GM19023 (cell line): ENCODE results near the gene QRSL1.
A peak's percentile ranks its signal among the peaks of the same experiment; 100 is the strongest.
"Not testable (repeated sequence)": the region's sequence is repeated elsewhere in the genome, so short reads cannot be mapped to it uniquely, and the experiment has no call there.

ENCODE experiments used
- ATAC-seq: cut with Tn5 transposase; IDR thresholded peaks from one replicate; pipeline ENCODE4 v1.9.1; 2021; ENCODE audit warnings: mild to moderate bottlenecking, moderate library complexity; ENCODE audit not compliant: unreplicated experiment

QRSL1 gene, protein sequence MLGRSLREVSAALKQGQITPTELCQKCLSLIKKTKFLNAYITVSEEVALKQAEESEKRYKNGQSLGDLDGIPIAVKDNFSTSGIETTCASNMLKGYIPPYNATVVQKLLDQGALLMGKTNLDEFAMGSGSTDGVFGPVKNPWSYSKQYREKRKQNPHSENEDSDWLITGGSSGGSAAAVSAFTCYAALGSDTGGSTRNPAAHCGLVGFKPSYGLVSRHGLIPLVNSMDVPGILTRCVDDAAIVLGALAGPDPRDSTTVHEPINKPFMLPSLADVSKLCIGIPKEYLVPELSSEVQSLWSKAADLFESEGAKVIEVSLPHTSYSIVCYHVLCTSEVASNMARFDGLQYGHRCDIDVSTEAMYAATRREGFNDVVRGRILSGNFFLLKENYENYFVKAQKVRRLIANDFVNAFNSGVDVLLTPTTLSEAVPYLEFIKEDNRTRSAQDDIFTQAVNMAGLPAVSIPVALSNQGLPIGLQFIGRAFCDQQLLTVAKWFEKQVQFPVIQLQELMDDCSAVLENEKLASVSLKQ

DNA sequence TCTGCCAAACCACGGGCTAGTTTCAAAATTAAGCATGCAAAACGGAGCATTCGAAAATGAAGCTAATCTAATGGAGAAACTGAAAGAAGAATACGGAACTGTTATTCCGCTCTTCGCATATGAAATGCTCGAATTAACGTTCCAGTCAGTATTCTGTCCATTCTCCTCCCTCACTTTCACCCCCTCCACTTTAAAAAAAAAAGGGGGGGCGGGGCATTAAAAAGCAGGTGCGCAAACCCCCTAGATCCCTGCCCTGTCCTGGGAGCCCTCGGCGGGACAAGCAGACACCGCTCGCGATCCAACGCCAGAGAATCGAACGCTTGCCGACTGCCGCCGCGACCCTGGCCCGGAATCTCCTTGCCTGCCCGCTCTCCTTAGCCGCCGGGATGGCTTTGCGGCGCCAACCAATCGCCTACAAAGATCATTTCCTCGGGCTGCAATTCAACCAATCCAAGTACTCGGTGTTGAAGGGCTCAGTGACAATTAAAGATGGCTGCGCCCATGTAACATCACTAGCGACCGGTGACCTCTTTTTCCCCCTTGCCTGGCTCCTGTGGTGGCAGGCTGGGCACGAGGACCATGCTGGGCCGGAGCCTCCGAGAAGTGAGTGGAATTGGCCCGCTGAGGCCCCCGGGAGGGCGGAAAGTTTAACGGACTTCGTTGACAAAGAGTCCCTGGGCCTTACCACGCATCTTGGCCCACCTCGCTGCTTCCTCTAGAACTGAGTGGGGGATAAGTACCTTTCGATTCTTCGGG lies at the start of gene QRSL1, which contains the start of gene RTN4IP1:
Gene QRSL1 (plus strand): TSS at position 476 of the 756 bp plus-strand sequence. CDS start 104 bp downstream, at position 580.
Gene RTN4IP1 (minus strand): TSS at position 396 of the 756 bp plus-strand sequence. CDS start 477 bp downstream, outside the sequence.
- peak; percentile 90 for ATAC-seq

DNA sequence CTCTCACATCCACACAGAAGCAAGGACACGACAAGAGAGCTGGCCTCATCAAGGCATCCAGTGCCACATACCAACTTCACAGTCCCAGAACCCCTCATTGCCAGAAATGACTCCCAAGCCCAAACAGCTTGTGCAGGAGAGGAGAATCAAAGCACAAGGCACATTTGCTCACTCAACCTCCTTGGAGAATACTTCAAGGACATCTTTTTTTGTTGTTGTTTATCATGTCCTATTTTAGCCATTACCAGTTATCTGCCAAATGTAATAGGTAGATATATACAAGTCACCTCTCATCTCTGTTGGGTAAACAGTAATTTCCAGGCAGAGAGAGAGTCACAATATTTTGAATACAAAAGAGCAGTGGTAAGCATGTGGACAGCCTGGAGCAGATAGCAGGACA lies 47.9 kb upstream of the QRSL1 start:
- ATAC-seq, result no peak

- ATAC-seq, result no peak
Measured at GRCh38 chr6:106586815-106587415, 42.5 kb upstream of the QRSL1 start.

- ATAC-seq, result not testable (repeated sequence)
Measured at GRCh38 chr6:106588937-106589336, 40.4 kb upstream of the QRSL1 start.

GRCh38 chr6:106591111-106591825 lies 38.1 kb upstream of the QRSL1 start:
- ATAC-seq, result no peak

DNA sequence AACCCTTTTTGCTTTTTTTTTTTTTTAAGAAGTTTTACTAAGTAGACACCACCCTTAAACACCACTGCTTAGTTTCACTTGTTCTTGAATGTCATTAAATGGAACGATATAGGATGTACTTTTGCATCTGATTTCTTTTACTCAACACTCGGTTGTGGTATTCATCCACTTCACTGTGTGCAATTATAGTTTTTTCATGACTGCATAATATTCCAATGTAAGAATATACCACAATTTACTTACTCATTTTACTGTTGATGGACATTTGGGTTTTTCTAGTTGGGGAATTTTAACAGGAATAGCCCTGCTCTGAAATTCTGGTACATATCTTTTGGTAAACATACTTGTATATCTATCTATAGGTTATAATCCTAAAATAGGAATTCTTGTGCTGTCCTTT lies 29.9 kb upstream of the QRSL1 start:
- ATAC-seq, result no peak

DNA sequence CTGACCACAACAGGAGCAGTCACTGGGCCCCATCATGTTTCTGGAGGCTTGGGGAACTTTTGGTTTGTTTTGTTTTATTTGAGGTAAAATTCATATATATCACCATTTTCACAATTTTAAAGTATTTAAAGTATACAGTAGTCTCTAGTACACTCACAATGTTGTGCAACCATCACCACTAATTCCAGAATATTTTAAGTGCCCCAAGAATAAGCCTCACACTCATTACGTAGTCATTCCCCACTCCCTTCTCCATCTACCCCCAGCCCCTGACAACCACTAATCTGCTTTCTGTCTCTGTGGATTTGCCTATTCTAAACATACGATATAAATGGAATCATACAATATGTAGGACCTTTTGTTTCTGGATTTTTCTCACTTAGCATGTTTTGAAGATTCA lies 29.0 kb upstream of the QRSL1 start:
- ATAC-seq, result no peak

- ATAC-seq, result no peak
Measured at GRCh38 chr6:106608080-106608668, 21.2 kb upstream of the QRSL1 start.

GRCh38 chr6:106609699-106610098 lies 19.7 kb upstream of the QRSL1 start:
- no peak for ATAC-seq

GRCh38 chr6:106611030-106611429 lies 18.3 kb upstream of the QRSL1 start:
- no peak for ATAC-seq

DNA sequence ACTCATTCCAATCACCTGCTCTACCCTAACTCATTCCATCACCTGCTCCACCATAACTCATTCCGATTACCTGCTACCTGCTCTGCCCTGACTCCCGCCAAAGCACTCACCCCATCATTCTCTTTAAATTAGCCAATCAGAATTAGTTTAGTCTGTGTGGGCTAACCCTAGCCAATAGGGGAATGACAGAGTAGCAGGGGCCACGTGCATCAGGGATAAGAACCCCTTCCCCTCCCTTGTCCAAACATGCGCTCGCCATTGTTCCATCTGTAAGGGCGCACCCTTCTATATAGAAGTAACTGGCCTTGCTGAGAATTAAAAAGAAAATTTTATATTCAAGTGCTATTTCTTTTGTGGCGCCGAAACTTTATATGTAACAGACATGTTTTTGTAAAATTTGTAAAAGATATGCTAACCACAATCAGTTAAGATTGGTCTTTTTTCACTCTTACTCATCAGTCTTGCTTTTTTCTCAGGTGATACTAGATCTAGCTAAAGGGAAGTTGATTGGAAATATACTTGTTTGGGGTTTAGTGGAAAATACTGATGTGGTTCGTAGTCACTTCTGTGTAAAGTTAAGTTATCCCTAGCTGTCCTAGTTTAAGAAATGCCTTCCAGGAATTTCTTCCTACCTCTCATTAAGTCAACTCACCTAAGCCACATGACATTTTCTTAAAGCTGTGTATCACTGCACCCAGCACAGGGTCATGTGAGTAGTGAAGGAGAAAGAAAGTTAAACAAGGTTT lies 16.5 kb upstream of the QRSL1 start:
- ATAC-seq, result no peak

DNA sequence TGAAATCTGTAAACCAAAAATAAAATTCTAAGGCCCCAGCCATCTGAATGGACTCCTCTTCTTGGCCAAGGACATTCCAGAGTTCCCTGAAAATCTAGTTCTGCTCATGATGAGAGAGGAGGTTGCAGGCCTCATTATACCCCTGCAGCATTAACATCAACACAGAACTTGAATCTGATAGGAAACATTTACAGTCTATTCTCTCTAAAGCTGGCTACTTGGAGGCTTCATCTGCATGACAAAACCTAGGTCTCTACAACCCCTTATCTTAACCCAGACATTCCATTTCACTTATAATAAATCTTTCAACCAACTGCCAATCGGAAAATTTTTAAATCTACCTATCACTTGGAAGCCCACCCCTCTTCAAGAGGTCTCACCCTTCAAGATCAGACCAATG lies 15.8 kb upstream of the QRSL1 start:
- no peak for ATAC-seq

DNA sequence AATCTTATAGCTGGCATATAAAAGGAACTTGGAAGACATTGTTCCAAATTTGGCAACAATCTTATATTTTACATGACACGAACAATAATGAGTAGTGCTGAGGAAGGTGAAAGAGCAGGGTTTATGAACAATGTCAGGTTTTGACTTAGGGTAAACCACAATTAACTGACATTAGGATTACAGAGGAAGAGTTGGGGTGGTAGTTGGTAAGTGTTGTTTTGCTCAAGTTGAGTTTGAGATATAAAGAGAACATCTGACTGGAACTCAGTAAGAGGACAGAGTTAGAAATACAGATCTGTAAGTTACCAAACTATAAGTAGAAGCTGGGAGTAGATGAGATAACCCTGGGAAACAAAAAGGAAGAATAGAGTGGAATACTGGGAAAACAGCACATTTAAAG lies 15.2 kb upstream of the QRSL1 start:
- no peak for ATAC-seq

GRCh38 chr6:106614592-106615257 lies 14.7 kb upstream of the QRSL1 start:
- ATAC-seq, result no peak

DNA sequence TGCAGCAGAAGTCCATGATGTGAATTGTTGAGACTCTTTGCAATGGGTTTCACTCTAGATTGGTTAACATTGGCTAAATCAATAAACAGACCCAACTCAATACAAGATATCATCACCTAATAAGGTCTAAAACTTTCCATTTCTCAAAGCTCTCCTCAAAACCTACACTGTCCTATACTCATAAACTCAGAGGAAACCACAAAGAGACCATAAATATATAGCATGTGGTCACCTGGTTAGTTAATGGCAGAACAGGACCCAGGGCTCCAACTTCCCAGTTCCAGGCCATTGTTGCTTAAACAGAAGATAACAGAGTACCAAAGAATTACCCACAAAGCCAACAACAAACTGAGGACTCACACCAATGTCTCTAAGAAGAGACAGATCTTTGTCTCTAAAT lies 12.1 kb upstream of the QRSL1 start:
- no peak for ATAC-seq

DNA sequence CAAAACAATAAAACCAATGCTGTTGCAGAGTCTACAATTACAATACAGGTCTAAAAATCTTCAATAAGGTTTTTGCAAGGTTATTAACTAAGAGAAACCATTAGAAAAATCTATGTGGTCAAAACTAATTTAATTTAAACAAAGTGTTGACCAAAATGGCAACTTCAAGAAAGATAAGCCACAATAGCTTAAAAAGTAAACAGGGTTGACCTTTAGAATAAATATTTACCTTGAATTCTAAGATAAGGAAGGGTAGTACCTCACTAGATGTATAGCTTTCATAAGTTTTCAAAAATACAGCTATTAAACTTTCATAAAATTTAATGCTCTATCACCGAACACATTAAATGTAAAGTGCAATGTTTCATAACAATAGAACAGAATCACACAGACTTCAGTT lies 11.5 kb upstream of the QRSL1 start:
- ATAC-seq, result no peak

DNA sequence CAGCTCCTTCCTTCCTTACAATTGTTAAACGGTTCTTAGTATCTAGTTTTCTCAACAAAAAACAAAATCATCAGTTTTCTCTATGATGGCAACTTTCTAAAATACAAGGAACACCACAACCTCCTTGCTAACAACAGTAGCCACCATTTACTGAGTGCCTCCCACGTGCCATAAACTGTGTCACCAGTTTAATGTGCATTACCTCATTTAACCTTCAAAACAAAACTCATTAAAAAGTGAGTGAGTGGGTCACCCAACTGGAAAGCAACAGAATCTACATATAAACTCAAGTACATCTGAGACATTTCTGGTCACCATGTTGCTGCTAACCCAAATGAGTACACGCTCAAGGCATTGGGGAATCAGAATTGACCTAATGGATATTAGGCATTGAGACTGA lies 11.1 kb upstream of the QRSL1 start:
- no peak for ATAC-seq

DNA sequence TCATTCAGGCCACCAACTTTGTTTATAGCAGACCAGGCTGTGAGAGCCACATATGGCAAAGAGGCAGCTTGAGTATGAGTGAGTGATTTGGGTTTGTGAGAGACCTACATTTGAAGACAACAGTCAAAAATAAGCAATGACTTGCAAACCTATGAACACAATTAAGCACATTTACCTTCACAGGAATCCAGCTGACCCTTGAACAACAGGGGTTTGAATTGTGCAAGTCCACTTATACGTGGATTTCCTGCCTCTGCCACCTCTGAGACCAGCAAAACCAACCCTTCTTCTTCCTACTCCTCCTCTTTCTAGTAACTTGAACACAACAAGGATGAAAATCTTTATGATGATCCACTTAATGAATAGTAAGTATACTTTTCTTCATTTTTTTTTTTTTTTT lies 10.2 kb upstream of the QRSL1 start:
- ATAC-seq, result no peak
